Stimulated activated CD4-positive, alpha-beta T cell treated with anti-CD3 and anti-CD28 coated beads, TNF-alpha, amount 100 ng/mL, for 1 hour (primary cell): Measurements from ENCODE around the gene BICRAL.
"Not testable (repeated sequence)": the region's sequence is repeated elsewhere in the genome, so short reads cannot be mapped to it uniquely, and the experiment has no call there.

ENCODE experiments used
- DNase-seq, 3 donors: peaks; one replicate each; pipeline ENCODE4 v3.0.0-alpha.2; 2020; ENCODE audit warnings: low read depth in 3 of 3, low spot score in 1 of 3

Gene BICRAL, protein sequence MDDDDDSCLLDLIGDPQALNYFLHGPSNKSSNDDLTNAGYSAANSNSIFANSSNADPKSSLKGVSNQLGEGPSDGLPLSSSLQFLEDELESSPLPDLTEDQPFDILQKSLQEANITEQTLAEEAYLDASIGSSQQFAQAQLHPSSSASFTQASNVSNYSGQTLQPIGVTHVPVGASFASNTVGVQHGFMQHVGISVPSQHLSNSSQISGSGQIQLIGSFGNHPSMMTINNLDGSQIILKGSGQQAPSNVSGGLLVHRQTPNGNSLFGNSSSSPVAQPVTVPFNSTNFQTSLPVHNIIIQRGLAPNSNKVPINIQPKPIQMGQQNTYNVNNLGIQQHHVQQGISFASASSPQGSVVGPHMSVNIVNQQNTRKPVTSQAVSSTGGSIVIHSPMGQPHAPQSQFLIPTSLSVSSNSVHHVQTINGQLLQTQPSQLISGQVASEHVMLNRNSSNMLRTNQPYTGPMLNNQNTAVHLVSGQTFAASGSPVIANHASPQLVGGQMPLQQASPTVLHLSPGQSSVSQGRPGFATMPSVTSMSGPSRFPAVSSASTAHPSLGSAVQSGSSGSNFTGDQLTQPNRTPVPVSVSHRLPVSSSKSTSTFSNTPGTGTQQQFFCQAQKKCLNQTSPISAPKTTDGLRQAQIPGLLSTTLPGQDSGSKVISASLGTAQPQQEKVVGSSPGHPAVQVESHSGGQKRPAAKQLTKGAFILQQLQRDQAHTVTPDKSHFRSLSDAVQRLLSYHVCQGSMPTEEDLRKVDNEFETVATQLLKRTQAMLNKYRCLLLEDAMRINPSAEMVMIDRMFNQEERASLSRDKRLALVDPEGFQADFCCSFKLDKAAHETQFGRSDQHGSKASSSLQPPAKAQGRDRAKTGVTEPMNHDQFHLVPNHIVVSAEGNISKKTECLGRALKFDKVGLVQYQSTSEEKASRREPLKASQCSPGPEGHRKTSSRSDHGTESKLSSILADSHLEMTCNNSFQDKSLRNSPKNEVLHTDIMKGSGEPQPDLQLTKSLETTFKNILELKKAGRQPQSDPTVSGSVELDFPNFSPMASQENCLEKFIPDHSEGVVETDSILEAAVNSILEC

DNA sequence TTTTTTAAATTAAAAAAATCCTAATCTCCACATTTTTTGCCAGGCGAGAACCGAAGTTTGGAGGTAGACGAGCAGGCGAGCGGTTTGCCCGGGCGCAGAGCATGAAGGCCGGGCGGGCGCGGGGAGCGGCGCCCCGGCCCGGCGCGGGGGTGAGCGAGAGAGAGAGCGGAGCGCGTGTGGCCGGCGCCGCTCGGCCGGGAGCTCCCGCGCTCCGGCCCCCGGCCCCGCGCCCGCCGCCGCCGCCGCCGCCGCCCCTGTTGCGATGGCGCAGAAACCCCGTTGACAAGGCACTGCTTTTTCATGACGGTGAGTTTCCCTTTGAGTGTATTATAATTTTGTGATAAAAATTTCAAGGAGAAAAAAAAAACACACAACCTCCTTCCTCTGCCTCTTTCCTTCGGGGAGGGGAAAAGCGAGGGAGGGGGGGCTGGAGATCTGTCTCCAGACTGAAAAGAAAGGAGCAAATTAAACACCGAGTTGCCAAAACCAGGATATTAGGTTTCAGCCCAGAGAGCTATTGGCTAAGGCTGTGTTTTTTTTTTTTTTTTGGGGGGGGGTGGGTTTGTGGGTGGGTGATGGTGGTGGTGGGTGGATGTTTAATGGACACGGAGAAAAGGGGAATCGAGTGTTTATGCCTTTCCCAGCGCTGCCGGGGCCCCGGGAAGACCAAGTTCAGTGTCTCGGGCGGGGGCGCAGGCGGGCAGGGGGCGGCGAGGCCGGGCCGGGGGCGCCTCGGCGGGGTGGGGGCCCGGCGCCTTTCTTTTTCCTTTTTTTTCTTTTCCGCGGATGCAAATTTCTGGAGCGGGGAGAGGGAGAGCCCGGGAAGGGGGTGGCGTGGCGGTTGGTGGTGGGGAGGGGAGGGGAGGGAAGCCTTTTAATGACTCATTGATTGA, at the start of gene BICRAL:
Gene BICRAL, plus strand, starts transcription at position 257 of the 893 bp plus-strand sequence. CDS start 39,971 bp downstream, outside the sequence.
- DNase-seq = peak in 2 of 3 donors; percentile 47 to 73

DNA sequence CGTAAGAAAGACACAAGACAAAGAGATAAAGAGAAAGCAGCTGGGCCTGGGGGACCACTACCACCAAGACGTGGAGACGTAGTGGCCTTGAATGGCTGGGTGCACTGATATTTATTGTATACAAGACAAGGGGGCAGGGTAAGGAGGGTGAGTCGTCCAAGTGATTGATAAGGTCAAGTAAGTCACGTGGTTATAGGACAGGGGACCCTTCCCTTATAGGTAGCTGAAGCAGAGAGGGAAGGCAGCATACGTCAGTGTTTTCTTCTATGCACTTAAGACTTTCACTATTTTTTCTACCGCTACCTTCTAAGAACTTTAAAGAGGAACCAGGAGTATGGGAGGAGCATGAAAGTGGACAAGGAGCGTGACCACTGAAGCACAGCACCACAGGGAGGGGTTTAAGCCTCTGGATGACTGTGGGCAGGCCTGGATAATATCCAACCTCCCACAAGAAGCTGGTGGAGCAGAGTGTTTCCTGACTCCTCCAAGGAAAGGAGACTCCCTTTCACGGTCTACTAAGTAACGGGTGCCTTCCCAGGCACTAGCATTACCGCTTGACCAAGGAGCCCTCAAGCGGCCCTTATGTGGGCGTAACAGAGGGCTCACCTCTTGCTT, 47.9 kb upstream of the BICRAL start:
- DNase-seq = not testable (repeated sequence)

- DNase-seq = no peak
These were observed 45.9 kb upstream of the BICRAL start for GRCh38 chr6:42735976-42736375.

DNA sequence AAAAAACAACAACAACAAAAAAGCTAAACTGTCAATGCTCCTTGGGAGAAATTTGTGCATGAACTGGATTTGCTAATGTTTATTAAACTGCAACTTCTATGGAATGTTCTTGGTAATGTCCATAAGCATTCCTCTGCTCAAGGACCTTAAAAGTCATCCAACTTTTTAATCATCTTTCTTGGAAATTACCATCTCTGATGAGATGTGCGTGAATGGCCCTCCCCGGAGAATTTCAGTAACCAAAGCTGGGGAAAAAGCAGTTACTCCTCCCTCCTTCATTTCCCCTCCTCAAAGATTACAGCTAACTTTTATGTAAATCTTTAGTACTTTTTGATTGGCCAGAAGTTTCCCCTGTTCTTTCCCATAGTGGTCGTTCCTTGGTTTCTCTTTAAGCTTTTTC, 41.1 kb upstream of the BICRAL start:
- no peak for DNase-seq

- no peak for DNase-seq
These were observed 39.5 kb upstream of the BICRAL start for GRCh38 chr6:42742116-42742894.

GRCh38 chr6:42744351-42744893, 37.4 kb upstream of the BICRAL start:
- DNase-seq = no peak

- no peak for DNase-seq
These were observed 36.7 kb upstream of the BICRAL start for GRCh38 chr6:42745083-42745639.

DNA sequence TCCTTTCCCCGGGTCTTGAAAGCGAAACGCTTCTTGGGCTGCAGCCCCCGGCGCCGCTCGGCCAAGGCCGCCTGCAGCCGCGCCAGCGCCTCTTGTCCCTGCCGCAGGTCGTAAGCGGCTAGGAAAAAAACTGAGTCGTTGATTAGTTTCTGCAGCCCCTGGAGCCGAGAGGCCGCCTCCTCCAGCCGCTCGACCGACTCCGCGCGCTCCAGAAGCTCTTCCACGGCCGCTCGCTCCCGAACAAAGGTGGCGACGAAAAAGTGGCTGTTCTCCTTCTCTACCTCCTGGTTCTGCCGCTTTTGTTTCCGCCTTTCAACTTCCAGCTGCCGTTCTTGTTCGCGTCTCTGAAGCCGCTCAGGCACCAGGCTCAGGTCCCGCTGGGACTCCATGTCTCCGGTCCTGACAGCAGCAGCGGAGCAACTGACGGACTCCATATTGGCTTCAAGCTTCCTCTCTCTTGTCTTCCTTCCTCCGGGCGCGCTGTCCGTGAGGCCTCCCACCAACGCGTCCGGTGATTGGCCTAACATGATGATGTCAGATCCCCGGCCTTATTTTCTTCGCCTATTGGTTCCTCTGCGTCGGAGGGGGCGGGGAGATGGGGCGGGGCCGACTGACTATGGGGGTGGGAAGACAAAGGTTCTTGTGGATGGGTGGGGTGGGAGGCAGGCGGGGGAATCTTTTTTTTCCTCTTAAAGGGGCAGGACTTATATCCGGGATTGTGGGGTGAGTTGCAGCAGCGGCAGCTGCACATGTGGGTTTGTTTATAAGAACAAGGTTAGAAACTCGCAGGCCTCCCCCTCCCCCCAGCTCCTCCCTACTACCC, 36.0 kb upstream of the BICRAL start, which contains the start of gene TBCC:
Gene TBCC, minus strand, starts transcription at position 464 of the 823 bp plus-strand sequence. Its CDS starts 30 bp downstream, at position 434.
- DNase-seq = peak; percentile 80 to 88 (median 86)

- DNase-seq = peak; percentile 59 to 60 (median 59)
These were observed 35.1 kb upstream of the BICRAL start for GRCh38 chr6:42746463-42747391.

GRCh38 chr6:42748203-42748898, 33.5 kb upstream of the BICRAL start:
- no peak for DNase-seq

GRCh38 chr6:42751055-42751454, 30.8 kb upstream of the BICRAL start:
- no peak for DNase-seq

DNA sequence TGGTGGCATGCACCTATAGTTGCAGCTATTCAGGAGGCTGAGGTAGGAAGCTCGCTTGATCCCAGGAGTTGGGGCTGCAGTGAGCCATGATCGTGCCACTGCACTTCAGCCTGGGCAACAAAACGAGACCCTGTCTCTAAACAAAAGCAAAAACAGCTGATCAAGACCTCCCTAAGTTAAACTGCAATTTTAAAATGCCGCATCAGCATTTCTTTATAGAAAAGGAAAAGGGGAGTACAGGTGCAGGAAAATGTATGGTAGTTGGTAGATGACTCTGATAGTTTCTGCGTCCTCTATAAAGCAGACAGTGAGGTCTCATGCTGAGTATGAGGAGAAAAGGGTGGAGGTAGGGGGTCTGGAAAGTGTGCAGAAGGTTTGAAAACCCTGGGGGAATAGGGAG, 27.1 kb upstream of the BICRAL start:
- no peak for DNase-seq

DNA sequence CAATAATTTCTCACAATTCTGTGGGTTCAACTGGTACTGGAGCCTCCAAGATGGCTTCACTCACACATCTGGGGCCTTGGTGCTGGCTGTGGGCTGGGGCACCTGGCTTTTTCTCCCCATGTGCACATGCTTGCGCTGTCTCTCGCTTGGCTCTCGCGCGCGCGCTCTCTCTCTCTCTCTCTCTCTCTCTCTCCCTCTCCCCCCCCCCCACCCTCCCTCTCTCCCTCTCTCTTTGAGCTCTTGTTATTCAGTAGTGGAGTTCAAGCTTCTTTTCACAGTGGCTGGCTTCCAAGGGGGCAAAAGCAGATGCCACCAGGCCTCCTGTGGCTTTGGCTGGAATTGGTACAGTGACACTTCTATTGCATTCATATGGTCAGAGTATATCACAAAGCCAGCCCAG, 25.1 kb upstream of the BICRAL start:
- no peak for DNase-seq

DNA sequence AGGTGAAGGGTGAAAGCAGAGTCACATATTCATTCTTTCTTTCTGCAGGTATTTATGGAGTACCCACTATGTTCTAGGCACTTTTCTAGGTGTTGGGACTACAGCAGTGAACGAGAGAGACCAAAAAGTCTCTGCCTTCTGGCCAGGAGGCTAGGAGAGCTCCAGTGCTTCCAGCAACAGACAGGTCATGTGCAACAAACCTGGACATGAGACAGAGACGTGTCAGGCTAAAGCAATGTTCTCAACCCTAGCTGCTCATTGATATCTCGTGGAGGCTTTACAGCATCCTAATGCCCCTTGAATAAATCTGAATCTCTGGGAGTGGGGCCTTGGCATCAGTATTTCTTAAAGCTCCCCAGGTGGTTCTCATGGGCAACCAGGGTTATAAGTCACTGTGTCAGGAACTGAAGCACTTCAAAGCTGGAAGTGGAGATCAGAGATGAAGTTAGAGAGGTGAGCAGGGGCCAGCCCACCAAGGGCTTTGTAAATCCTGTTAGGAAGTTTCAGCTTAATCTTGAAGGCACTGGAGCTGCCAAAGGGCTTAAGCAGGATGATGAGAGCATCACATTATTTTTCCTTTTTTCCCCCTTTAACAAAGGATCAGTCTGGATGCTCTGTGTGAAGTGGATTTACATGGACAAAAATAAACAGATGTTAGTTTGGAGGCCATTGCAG, 23.0 kb upstream of the BICRAL start:
- DNase-seq = no peak

GRCh38 chr6:42761287-42762067, 20.4 kb upstream of the BICRAL start:
- no peak for DNase-seq
